GM12878 (cell line): ENCODE data around the gene CPLX1. TPM values are rescaled to one million over a fixed set of nuclear protein-coding genes. Genes with fewer than 3 reads are reported as not detected.

Experiments used
- ATAC-seq: fragments of 200-7000 bp; cut with Tn5 transposase; 3 replicates; pipeline ENCODE4 v1.9.1; 2020; ENCODE audit warnings: mild to moderate bottlenecking, moderate library complexity
- BruUV-seq: library from RNA; stranded (reverse); fragments of 400-500 nt; replicated peaks from 2 replicates; lab custom pipeline; 2021; lab: Mats Ljungman, UMichigan
- CTCF ChIA-PET: fragments of 300-600 bp; sonication (Branson Sonifier 250); formaldehyde crosslinking; extraction: SDS; loops from one replicate; lab custom pipeline; 2021; ENCODE audit warnings: inconsistent platforms; lab: Yijun Ruan, JAX
- POLR2A ChIA-PET: fragments of 350-600 bp; formaldehyde crosslinking; extraction: SDS; loops from one replicate; lab custom pipeline; 2021; ENCODE audit warnings: inconsistent platforms; lab: Charles Lee
- RAD21 ChIA-PET: fragments of 300-600 bp; sonication (Branson Sonifier 250); formaldehyde crosslinking; loops from one replicate; lab custom pipeline; 2023; ENCODE audit warnings: antibody characterized with exemption; ENCODE audit not compliant: unreplicated experiment; lab: Charles Lee
- SMC1A ChIA-PET: fragments of 300-600 bp; sonication (Branson Sonifier 250); formaldehyde crosslinking; loops from one replicate; lab custom pipeline; 2023; ENCODE audit not compliant: unreplicated experiment, uncharacterized antibody; lab: Charles Lee
- DNase-seq: peaks from one replicate; pipeline ENCODE4 v3.0.0-alpha.2; 2011; ENCODE audit warnings: low read depth, low spot score
- FAIRE-seq: peaks from 3 replicates; lab custom pipeline; 2011; peaks lifted over from hg19 to GRCh38; lab: Jason Lieb, UNC
- H2AFZ ChIP-seq: 2 replicates; pipeline ENCODE4 v1.6.0; 2011; ENCODE audit warnings: low read depth, low read length, control low read depth; ENCODE audit not compliant: control insufficient read depth
- H3K27ac ChIP-seq: 2 replicates; pipeline ENCODE4 v1.5.1; 2011; ENCODE audit warnings: control low read depth; ENCODE audit not compliant: control insufficient read depth, insufficient read depth
- H3K27me3 ChIP-seq, 2 experiments: replicated peaks in 1 of 2; 2 replicates each; pipeline versions ENCODE4 v1.6.0 to v1.6.1; 2011; ENCODE audit warnings: low read length in 1 of 2; ENCODE audit not compliant: control insufficient read depth in 2 of 2, insufficient read depth in 2 of 2
- H3K36me3 ChIP-seq, 2 experiments: 2 replicates each; pipeline ENCODE4 v1.5.1; 2011; ENCODE audit warnings: low read length in 1 of 2; ENCODE audit not compliant: control insufficient read depth in 2 of 2, insufficient read depth in 2 of 2
- H3K4me1 ChIP-seq: 2 replicates; pipeline ENCODE4 v1.6.1; 2011; ENCODE audit warnings: mild to moderate bottlenecking, low read length, moderate library complexity, mixed read lengths; ENCODE audit not compliant: control insufficient read depth, insufficient read depth
- H3K4me2 ChIP-seq: 2 replicates; pipeline ENCODE4 v1.6.0; 2011; ENCODE audit warnings: control low read depth; ENCODE audit not compliant: control insufficient read depth, insufficient read depth
- H3K4me3 ChIP-seq: fragments of 200-600 bp; sonication (generic); 2 replicates; pipeline ENCODE4 v1.5.1; 2016
- H3K79me2 ChIP-seq: 2 replicates; pipeline ENCODE4 v1.6.0; 2011; ENCODE audit warnings: low read length; ENCODE audit not compliant: control insufficient read depth, insufficient read depth
- H3K9ac ChIP-seq: 2 replicates; pipeline ENCODE4 v1.8.0; 2011; ENCODE audit warnings: low read length, control low read depth, mixed read lengths; ENCODE audit not compliant: control insufficient read depth, insufficient read depth
- H3K9me3 ChIP-seq: replicated peaks from 3 replicates; pipeline ENCODE4 v1.5.1; 2011; ENCODE audit warnings: mild to moderate bottlenecking, low read length; ENCODE audit not compliant: control insufficient read depth, insufficient read depth
- H4K20me1 ChIP-seq: 2 replicates; pipeline ENCODE4 v1.6.0; 2011; ENCODE audit not compliant: control insufficient read depth, insufficient read depth
- ATF7 ChIP-seq: fragments of 450-650 bp; IDR thresholded peaks from 2 replicates; pipeline ENCODE4 v1.6.1; 2016; ENCODE audit warnings: low read depth, mild to moderate bottlenecking
- BCL11A ChIP-seq: IDR thresholded peaks from 2 replicates; pipeline ENCODE4 v1.6.1; 2011; ENCODE audit warnings: low read depth, low read length
- CHD2 ChIP-seq: IDR thresholded peaks from 2 replicates; pipeline ENCODE4 v1.6.1; 2011; ENCODE audit warnings: low read depth, low read length, improper control_type of control experiment, borderline replicate concordance
- CHD4 ChIP-seq: fragments of 200-600 bp; sonication (generic); IDR thresholded peaks from 2 replicates; pipeline ENCODE4 v1.6.1; 2016; ENCODE audit warnings: mild to moderate bottlenecking
- NFXL1 ChIP-seq: fragments of 450-650 bp; IDR thresholded peaks from 2 replicates; pipeline ENCODE4 v1.6.1; 2017; ENCODE audit warnings: antibody characterized with exemption, mild to moderate bottlenecking, borderline replicate concordance
- NFYA ChIP-seq: IDR thresholded peaks from 2 replicates; pipeline ENCODE4 v1.6.1; 2011; ENCODE audit warnings: low read depth, mild to moderate bottlenecking, low read length, improper control_type of control experiment, borderline replicate concordance
- RBBP5 ChIP-seq: fragments of 200-600 bp; sonication (generic); conservative IDR thresholded peaks from 2 replicates; pipeline ENCODE4 v1.6.1; 2016
- RFX5 ChIP-seq: IDR thresholded peaks from 2 replicates; pipeline ENCODE4 v1.6.1; 2011; ENCODE audit warnings: low read depth, low read length, improper control_type of control experiment
- SIN3A ChIP-seq: IDR thresholded peaks from 2 replicates; pipeline ENCODE4 v1.6.1; 2012; ENCODE audit warnings: low read depth, low read length, improper control_type of control experiment
- SIX5 ChIP-seq: IDR thresholded peaks from 2 replicates; pipeline ENCODE4 v1.6.1; 2011; ENCODE audit warnings: mild to moderate bottlenecking, low read depth, low read length, moderate library complexity; ENCODE audit not compliant: severe bottlenecking
- SKIL ChIP-seq: fragments of 450-650 bp; IDR thresholded peaks from 2 replicates; pipeline ENCODE4 v1.6.1; 2017; ENCODE audit warnings: mild to moderate bottlenecking, low read depth, inconsistent platforms; ENCODE audit not compliant: poor library complexity, severe bottlenecking
- TBL1XR1 ChIP-seq: IDR thresholded peaks from 2 replicates; pipeline ENCODE4 v1.6.1; 2012; ENCODE audit warnings: low read depth, low read length, improper control_type of control experiment
- WGBS: methylation state at CpG from one replicate; pipeline ENCODE4 v1.1.6; 2016; ENCODE audit warnings: low lambda C conversion rate; ENCODE audit not compliant: insufficient replicate concordance, insufficient coverage; ENCODE audit errors: missing lambda C conversion rate; 5-methylcytosine and 5-hydroxymethylcytosine counted together
- in situ Hi-C: fragments of 300-500 bp; cut with MboI; formaldehyde crosslinking; loops from 9 replicates; pipeline ENCODE4 v1.14.3; 2018; ENCODE audit warnings: mixed read lengths
- intact Hi-C: fragments of 100-400 bp; cut with micrococcal nuclease; formaldehyde crosslinking; loops from one replicate; pipeline ENCODE4 v1.14.2; 2022; ENCODE audit not compliant: unreplicated experiment
- polyA plus RNA-seq, 11 experiments: library from polyadenylated mRNA; depleted of rRNA in 4 of 11; unstranded in 6 of 11; stranded (reverse) in 5 of 11; fragments of >200 nt; fragmentation: Nextera tagmentation in 4 of 11; fragmentation: Illumina TruSeq in 1 of 11; extraction: Ambion mirVana in 4 of 11; extraction: Trizol in 1 of 11; gene quantifications; 1 replicate in 1 of 11; 2 replicates in 10 of 11; pipeline versions ENCODE4 v1.2.1 to v1.2.3, GENCODE V29; 2011 to 2016; ENCODE audit warnings: inconsistent platforms in 2 of 11, missing spikeins in 2 of 11, low read depth in 1 of 11
- total RNA-seq, 4 experiments: library from RNA; depleted of rRNA in 3 of 4; stranded (reverse); fragments of >200 nt in 3 of 4; fragmentation: Illumina TruSeq in 1 of 4; extraction: Trizol in 1 of 4; gene quantifications; 2 replicates each; pipeline versions ENCODE4 v1.2.1 to v1.2.3, GENCODE V29; 2013 to 2021
- TF ChIP-seq, protein P1 (sequence below): fragments of 450-650 bp; conservative IDR thresholded peaks from 2 replicates; pipeline ENCODE4 v1.6.1; 2017; ENCODE audit warnings: mild to moderate bottlenecking, moderate library complexity
- TF ChIP-seq, protein P2 (sequence below): IDR thresholded peaks from 2 replicates; pipeline ENCODE4 v1.6.1; 2011; ENCODE audit warnings: low read depth, low read length, improper control_type of control experiment, borderline replicate concordance
- TF ChIP-seq, protein P3 (sequence below), 3 experiments: IDR thresholded peaks in 2 of 3; conservative IDR thresholded peaks in 1 of 3; 2 replicates each; pipeline ENCODE4 v1.5.1; 2011; ENCODE audit warnings: low read depth in 3 of 3, low read length in 3 of 3, mild to moderate bottlenecking in 3 of 3, control low read depth in 2 of 3, moderate library complexity in 2 of 3, inconsistent platforms in 1 of 3, mixed read lengths in 1 of 3; ENCODE audit not compliant: control insufficient read depth in 2 of 3, insufficient read depth in 1 of 3; ENCODE audit errors: extremely low read depth in 1 of 3

Gene CPLX1
- total and polyA plus RNA-seq, 10 of the 15 experiments (the other 5 are each of a cell fraction or from before 2014, with no cell fraction given): 0.04 to 1.2 (median 0.13) TPM; not detected in 5

GRCh38 chr4:823176-823760 is 2.7 kb downstream of the CPLX1 start:
- Histone ChIP-seq H3K9ac (no peak overlapping the region), H4K20me1 (no peaks in the 10 kb centered on the region), H2AFZ (no peak overlapping the region), H3K27ac (no peak overlapping the region), H3K4me1 (no peaks in the 10 kb centered on the region), H3K4me3 (no peak overlapping the region), H3K79me2 (no peaks in the 10 kb centered on the region), H3K27me3 (peaks cover 3 to 12% of the 10 kb centered on the region in 2 experiments), H3K36me3 (no peaks in the 10 kb centered on the region), H3K4me2 (no peak overlapping the region), H3K9me3 (no peaks in the 10 kb centered on the region; the same call in 2 of the 3 replicates)
- FAIRE-seq (no peak), DNase-seq (no peak), ATAC-seq (no peak)
- in situ Hi-C loops (no loop called here), intact Hi-C loops (no loop called here)
- BruUV-seq: no TSS peak
- ChIA-PET POLR2A (no interaction called here), RAD21 (no interaction called here), SMC1A (no interaction called here), CTCF (no interaction called here)
- 36% methylated on average over 21 of the region's 21 CpGs for WGBS
- no peak for TF ChIP-seq ATF7
- TF ChIP-seq, protein P1, sequence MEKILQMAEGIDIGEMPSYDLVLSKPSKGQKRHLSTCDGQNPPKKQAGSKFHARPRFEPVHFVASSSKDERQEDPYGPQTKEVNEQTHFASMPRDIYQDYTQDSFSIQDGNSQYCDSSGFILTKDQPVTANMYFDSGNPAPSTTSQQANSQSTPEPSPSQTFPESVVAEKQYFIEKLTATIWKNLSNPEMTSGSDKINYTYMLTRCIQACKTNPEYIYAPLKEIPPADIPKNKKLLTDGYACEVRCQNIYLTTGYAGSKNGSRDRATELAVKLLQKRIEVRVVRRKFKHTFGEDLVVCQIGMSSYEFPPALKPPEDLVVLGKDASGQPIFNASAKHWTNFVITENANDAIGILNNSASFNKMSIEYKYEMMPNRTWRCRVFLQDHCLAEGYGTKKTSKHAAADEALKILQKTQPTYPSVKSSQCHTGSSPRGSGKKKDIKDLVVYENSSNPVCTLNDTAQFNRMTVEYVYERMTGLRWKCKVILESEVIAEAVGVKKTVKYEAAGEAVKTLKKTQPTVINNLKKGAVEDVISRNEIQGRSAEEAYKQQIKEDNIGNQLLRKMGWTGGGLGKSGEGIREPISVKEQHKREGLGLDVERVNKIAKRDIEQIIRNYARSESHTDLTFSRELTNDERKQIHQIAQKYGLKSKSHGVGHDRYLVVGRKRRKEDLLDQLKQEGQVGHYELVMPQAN: no peak
- TF ChIP-seq CHD4: no peak
- TF ChIP-seq CHD2: no peak
- TF ChIP-seq, protein P2, sequence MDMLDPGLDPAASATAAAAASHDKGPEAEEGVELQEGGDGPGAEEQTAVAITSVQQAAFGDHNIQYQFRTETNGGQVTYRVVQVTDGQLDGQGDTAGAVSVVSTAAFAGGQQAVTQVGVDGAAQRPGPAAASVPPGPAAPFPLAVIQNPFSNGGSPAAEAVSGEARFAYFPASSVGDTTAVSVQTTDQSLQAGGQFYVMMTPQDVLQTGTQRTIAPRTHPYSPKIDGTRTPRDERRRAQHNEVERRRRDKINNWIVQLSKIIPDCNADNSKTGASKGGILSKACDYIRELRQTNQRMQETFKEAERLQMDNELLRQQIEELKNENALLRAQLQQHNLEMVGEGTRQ: no peak
- TF ChIP-seq SIX5: no peak
- TF ChIP-seq BCL11A: no peak
- TF ChIP-seq NFYA: no peak
- TF ChIP-seq SKIL: no peak
- no peak for TF ChIP-seq NFXL1
- TF ChIP-seq RBBP5: no peak
- no peak for TF ChIP-seq RFX5
- TF ChIP-seq, protein P3, sequence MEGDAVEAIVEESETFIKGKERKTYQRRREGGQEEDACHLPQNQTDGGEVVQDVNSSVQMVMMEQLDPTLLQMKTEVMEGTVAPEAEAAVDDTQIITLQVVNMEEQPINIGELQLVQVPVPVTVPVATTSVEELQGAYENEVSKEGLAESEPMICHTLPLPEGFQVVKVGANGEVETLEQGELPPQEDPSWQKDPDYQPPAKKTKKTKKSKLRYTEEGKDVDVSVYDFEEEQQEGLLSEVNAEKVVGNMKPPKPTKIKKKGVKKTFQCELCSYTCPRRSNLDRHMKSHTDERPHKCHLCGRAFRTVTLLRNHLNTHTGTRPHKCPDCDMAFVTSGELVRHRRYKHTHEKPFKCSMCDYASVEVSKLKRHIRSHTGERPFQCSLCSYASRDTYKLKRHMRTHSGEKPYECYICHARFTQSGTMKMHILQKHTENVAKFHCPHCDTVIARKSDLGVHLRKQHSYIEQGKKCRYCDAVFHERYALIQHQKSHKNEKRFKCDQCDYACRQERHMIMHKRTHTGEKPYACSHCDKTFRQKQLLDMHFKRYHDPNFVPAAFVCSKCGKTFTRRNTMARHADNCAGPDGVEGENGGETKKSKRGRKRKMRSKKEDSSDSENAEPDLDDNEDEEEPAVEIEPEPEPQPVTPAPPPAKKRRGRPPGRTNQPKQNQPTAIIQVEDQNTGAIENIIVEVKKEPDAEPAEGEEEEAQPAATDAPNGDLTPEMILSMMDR (IDR thresholded peaks at IDR 0.05 in 2 of 3, conservative IDR thresholded peaks at IDR 0.05 in 1 of 3; ENCODE audit: control insufficient read depth in 2 of 3, extremely low read depth in 1 of 3, insufficient read depth in 1 of 3, low read depth in 3 of 3, low read length in 3 of 3): no peak
- no peak for TF ChIP-seq SIN3A
- TF ChIP-seq TBL1XR1: no peak
